ENCODE results near the gene F13A1. TPM values are rescaled to one million over a fixed set of nuclear protein-coding genes. Genes with fewer than 3 reads are reported as not detected.

F13A1 gene
- total RNA-seq, 1 donor from 2014 or later, result 0.56 TPM

GRCh38 chr6:6350696-6351095 is 30.2 kb upstream of the F13A1 start:
- Mint-ChIP-seq H3K27me3 (ENCODE audit: low read depth) (peaks cover 57% of the 10 kb centered on the region), H3K4me1 (no peaks in the 10 kb centered on the region), H3K9me3 (no peaks in the 10 kb centered on the region), H3K4me3 (no peak overlapping the region), H3K27ac (no peak overlapping the region), H3K36me3 (no peaks in the 10 kb centered on the region)
- no peak for TF ChIP-seq CTCF (IDR thresholded peaks at IDR 0.05; ENCODE audit: unreplicated experiment)
- DNase-seq (ENCODE audit: low spot score in 2 of 2, unreplicated experiment in 2 of 2), result no peak

GRCh38 chr6:6348256-6348655 is 27.8 kb upstream of the F13A1 start:
- H3K27ac Mint-ChIP-seq, result no peak overlapping the region
- no peaks in the 10 kb centered on the region for H3K36me3 Mint-ChIP-seq
- no peak for TF ChIP-seq CTCF (IDR thresholded peaks at IDR 0.05; ENCODE audit: unreplicated experiment)
- H3K4me3 Mint-ChIP-seq, result no peak overlapping the region
- H3K9me3 Mint-ChIP-seq, result no peaks in the 10 kb centered on the region
- H3K27me3 Mint-ChIP-seq (ENCODE audit: low read depth), result peaks cover 56% of the 10 kb centered on the region
- H3K4me1 Mint-ChIP-seq, result no peaks in the 10 kb centered on the region
- DNase-seq (ENCODE audit: low spot score in 2 of 2, unreplicated experiment in 2 of 2), result no peak

- Mint-ChIP-seq H3K27me3 (ENCODE audit: low read depth) (peaks cover 60% of the 10 kb centered on the region), H3K4me1 (no peaks in the 10 kb centered on the region), H3K27ac (no peak overlapping the region), H3K9me3 (no peaks in the 10 kb centered on the region), H3K4me3 (no peak overlapping the region), H3K36me3 (no peaks in the 10 kb centered on the region)
- DNase-seq (ENCODE audit: low spot score in 2 of 2, unreplicated experiment in 2 of 2), result no peak
- TF ChIP-seq CTCF (IDR thresholded peaks at IDR 0.05; ENCODE audit: unreplicated experiment), result no peak
Measured at GRCh38 chr6:6346427-6347023, 26.1 kb upstream of the F13A1 start.

GRCh38 chr6:6333501-6333900 is 13.0 kb upstream of the F13A1 start:
- no peak for TF ChIP-seq CTCF (IDR thresholded peaks at IDR 0.05; ENCODE audit: unreplicated experiment)
- no peak overlapping the region for H3K27ac Mint-ChIP-seq
- no peak for DNase-seq (ENCODE audit: low spot score in 2 of 2, unreplicated experiment in 2 of 2)
- H3K4me3 Mint-ChIP-seq, result no peak overlapping the region
- no peaks in the 10 kb centered on the region for H3K9me3 Mint-ChIP-seq
- no peaks in the 10 kb centered on the region for H3K36me3 Mint-ChIP-seq
- no peaks in the 10 kb centered on the region for H3K4me1 Mint-ChIP-seq
- peaks cover 33% of the 10 kb centered on the region for H3K27me3 Mint-ChIP-seq (ENCODE audit: low read depth)

- Mint-ChIP-seq H3K27ac (no peak overlapping the region), H3K4me1 (no peaks in the 10 kb centered on the region), H3K9me3 (no peaks in the 10 kb centered on the region), H3K36me3 (no peaks in the 10 kb centered on the region), H3K27me3 (ENCODE audit: low read depth) (peaks cover 37% of the 10 kb centered on the region), H3K4me3 (no peak overlapping the region)
- no peak for DNase-seq (ENCODE audit: low spot score in 2 of 2, unreplicated experiment in 2 of 2)
- TF ChIP-seq CTCF (IDR thresholded peaks at IDR 0.05; ENCODE audit: unreplicated experiment), result no peak
Measured at GRCh38 chr6:6332811-6333244, 12.4 kb upstream of the F13A1 start.

Data from mesothelial cell of epicardium (in vitro differentiated cells).